GM12892 (cell line): ENCODE measurements around the gene CENPN.

Experiments used
- POLR2A ChIP-seq: IDR thresholded peaks from 2 replicates; pipeline ENCODE4 v1.6.1; 2011; ENCODE audit warnings: low read depth, low read length, control low read depth
- POLR2AphosphoS5 ChIP-seq: IDR thresholded peaks from 2 replicates; pipeline ENCODE4 v1.6.1; 2011; ENCODE audit warnings: low read depth, low read length, control low read depth
- TAF1 ChIP-seq: IDR thresholded peaks from 2 replicates; pipeline ENCODE4 v1.6.1; 2011; ENCODE audit warnings: low read depth, mild to moderate bottlenecking, control low read depth, low read length, borderline replicate concordance

DNA sequence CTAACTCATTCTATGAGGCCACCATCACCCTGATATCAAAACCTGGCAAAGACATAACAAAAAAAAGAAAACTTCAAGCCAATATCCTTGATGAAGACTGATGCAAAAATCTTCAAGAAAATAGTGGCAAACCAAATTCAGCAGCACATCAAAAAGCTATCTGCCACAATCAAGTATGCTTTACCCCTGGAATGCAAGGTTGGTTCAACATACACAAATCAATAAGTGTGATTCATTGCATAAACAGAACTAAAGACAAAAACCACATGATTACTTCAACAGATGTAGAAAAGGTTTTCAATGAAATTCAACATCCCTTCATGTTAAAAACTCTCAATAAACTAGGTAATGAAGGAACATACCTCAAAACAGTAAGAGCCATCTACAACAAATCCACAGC, 48.7 kb upstream of the CENPN start:
- TF ChIP-seq POLR2A, result no peak
- no peak for TF ChIP-seq TAF1
- TF ChIP-seq POLR2AphosphoS5, result no peak
